ENCODE results near the gene POPDC2.

- TF ChIP-seq USF2 (IDR thresholded peaks at IDR 0.05; ENCODE audit: borderline replicate concordance, low read depth, low read length) (no peak), CTCF (IDR thresholded peaks at IDR 0.05) (no peak), ELF1 (IDR thresholded peaks at IDR 0.05) (no peak), MAX (IDR thresholded peaks at IDR 0.05; ENCODE audit: low read depth) (no peak), RAD21 (IDR thresholded peaks at IDR 0.05; ENCODE audit: low read length) (no peak)
Observed at GRCh38 chr3:119644481-119644880, 15.9 kb downstream of the POPDC2 start.
